Mesothelial cell of epicardium (in vitro differentiated cells): ENCODE measurements around the gene PHF13. TPM values are rescaled to one million over a fixed set of nuclear protein-coding genes. Genes with fewer than 3 reads are reported as not detected.
"Not testable (repeated sequence)": the region's sequence is repeated elsewhere in the genome, so short reads cannot be mapped to it uniquely, and the experiment has no call there.

Source experiments
- DNase-seq, 2 experiments: peaks; one replicate each; pipeline ENCODE4 v3.0.0; 2021; ENCODE audit warnings: low spot score in 2 of 2; ENCODE audit not compliant: unreplicated experiment in 2 of 2
- H3K27ac Mint-ChIP-seq: 2 replicates; pipeline ENCODE4 v1.8.0; 2021; ENCODE audit warnings: mixed read lengths
- H3K27me3 Mint-ChIP-seq: 2 replicates; pipeline ENCODE4 v1.8.0; 2021; ENCODE audit warnings: low read depth, mixed read lengths
- H3K36me3 Mint-ChIP-seq: 2 replicates; pipeline ENCODE4 v1.8.0; 2021; ENCODE audit warnings: mixed read lengths
- H3K4me1 Mint-ChIP-seq: 2 replicates; pipeline ENCODE4 v1.8.0; 2021; ENCODE audit warnings: mixed read lengths
- H3K4me3 Mint-ChIP-seq: 2 replicates; pipeline ENCODE4 v1.8.0; 2021; ENCODE audit warnings: mild to moderate bottlenecking, moderate library complexity, mixed read lengths
- H3K9me3 Mint-ChIP-seq: 2 replicates; pipeline ENCODE4 v1.8.0; 2021; ENCODE audit warnings: mixed read lengths
- total RNA-seq: library from RNA; stranded (reverse); gene quantifications from 3 replicates; pipeline ENCODE4 v1.2.1, GENCODE V29; 2021
- TF ChIP-seq, protein P1 (sequence below): fragments of 200-600 bp; sonication (generic); IDR thresholded peaks from one replicate; pipeline ENCODE4 v1.5.0; 2021; ENCODE audit warnings: antibody characterized with exemption; ENCODE audit not compliant: unreplicated experiment

Gene PHF13
- total RNA-seq, 1 donor from 2014 or later, result 34.0 TPM

- no peak for DNase-seq
- Mint-ChIP-seq H3K27me3 (no peaks in the 10 kb centered on the region), H3K4me3 (no peak overlapping the region), H3K27ac (no peak overlapping the region), H3K36me3 (peaks cover 28% of the 10 kb centered on the region), H3K4me1 (no peaks in the 10 kb centered on the region), H3K9me3 (no peaks in the 10 kb centered on the region)
- TF ChIP-seq, protein P1, sequence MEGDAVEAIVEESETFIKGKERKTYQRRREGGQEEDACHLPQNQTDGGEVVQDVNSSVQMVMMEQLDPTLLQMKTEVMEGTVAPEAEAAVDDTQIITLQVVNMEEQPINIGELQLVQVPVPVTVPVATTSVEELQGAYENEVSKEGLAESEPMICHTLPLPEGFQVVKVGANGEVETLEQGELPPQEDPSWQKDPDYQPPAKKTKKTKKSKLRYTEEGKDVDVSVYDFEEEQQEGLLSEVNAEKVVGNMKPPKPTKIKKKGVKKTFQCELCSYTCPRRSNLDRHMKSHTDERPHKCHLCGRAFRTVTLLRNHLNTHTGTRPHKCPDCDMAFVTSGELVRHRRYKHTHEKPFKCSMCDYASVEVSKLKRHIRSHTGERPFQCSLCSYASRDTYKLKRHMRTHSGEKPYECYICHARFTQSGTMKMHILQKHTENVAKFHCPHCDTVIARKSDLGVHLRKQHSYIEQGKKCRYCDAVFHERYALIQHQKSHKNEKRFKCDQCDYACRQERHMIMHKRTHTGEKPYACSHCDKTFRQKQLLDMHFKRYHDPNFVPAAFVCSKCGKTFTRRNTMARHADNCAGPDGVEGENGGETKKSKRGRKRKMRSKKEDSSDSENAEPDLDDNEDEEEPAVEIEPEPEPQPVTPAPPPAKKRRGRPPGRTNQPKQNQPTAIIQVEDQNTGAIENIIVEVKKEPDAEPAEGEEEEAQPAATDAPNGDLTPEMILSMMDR, result no peak
Observed at GRCh38 chr1:6637770-6638169, 24.2 kb downstream of the PHF13 start.

DNA sequence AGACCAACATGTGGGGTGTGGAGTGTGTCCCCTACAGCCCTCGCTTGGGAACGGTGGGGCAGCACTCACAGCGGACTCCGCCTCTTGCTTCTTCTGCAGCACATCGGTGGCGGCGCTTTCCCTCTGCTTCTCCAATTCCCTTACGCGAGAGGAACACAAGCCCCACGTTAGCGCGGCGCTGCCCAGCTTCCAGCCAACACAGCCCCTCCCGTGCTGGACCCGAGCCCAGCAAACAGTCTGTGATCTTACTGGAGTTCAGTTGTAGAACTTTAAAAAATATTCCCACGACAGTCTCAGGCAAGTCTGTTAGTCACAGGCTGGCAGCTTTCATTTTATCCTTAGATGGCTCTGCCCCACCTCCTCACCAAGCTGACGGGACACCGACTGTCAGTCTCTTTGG, 24.7 kb downstream of the PHF13 start:
- Mint-ChIP-seq H3K36me3 (peaks cover 26% of the 10 kb centered on the region), H3K27ac (no peak overlapping the region), H3K27me3 (no peaks in the 10 kb centered on the region), H3K4me3 (no peak overlapping the region), H3K9me3 (no peaks in the 10 kb centered on the region), H3K4me1 (no peaks in the 10 kb centered on the region)
- no peak for DNase-seq
- TF ChIP-seq, protein P1, result no peak

GRCh38 chr1:6640867-6641266, 27.3 kb downstream of the PHF13 start:
- H3K27me3 Mint-ChIP-seq, H3K4me1 Mint-ChIP-seq, DNase-seq, H3K9me3 Mint-ChIP-seq, H3K27ac Mint-ChIP-seq, H3K4me3 Mint-ChIP-seq: not testable (repeated sequence)
- peaks cover 33% of the 10 kb centered on the region for H3K36me3 Mint-ChIP-seq

GRCh38 chr1:6645018-6645417, 31.5 kb downstream of the PHF13 start:
- peaks cover 22% of the 10 kb centered on the region for H3K36me3 Mint-ChIP-seq
- H3K4me3 Mint-ChIP-seq, result no peak overlapping the region
- TF ChIP-seq, protein P1, result no peak
- no peaks in the 10 kb centered on the region for H3K4me1 Mint-ChIP-seq
- H3K27ac Mint-ChIP-seq, result no peak overlapping the region
- no peaks in the 10 kb centered on the region for H3K9me3 Mint-ChIP-seq
- DNase-seq, result no peak
- no peaks in the 10 kb centered on the region for H3K27me3 Mint-ChIP-seq

DNA sequence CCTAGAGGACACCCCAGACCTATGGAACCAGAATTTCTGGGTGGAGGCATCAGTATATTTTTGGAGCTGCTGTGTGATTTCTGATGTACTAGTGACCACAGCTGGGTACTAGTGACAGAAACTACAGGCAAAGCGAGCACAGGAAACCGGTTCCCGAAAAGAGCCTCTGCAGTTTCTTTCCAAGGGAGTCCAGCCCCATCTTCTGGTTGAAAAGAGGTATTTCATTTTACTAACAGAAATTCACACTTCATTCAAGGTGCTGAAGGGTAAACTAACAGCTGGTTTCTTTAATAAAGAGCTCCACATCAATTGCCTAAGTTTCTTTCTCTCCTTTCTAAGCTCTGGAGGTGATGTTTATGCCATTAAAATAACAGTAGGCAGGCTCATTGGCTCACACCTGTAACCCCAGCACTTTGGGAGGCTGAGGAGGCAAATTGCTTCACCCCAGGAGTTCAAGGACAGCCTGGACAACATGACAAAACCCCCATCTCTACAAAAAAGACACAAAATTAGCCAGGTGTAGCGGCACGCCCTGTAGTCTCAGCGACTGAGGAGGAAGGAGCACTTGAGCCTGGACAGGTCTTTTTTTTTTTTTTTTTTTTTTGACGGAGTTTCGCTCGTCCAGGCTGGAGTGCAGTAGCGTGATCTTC, 33.1 kb downstream of the PHF13 start:
- H3K27me3 Mint-ChIP-seq, result no peaks in the 10 kb centered on the region
- H3K36me3 Mint-ChIP-seq, result peaks cover 23% of the 10 kb centered on the region
- no peak for DNase-seq
- H3K4me3 Mint-ChIP-seq, result no peak overlapping the region
- H3K4me1 Mint-ChIP-seq, result no peaks in the 10 kb centered on the region
- TF ChIP-seq, protein P1, result peak; percentile 68
- H3K27ac Mint-ChIP-seq, result no peak overlapping the region
- H3K9me3 Mint-ChIP-seq, result no peaks in the 10 kb centered on the region

GRCh38 chr1:6648556-6648955, 35.0 kb downstream of the PHF13 start:
- TF ChIP-seq, protein P1, result no peak

More at GRCh38 chr1:6648556-6648955, 35.0 kb downstream of the PHF13 start:
- DNase-seq, result no peak
- Mint-ChIP-seq H3K4me3 (no peak overlapping the region), H3K4me1 (no peaks in the 10 kb centered on the region), H3K27me3 (no peaks in the 10 kb centered on the region), H3K9me3 (no peaks in the 10 kb centered on the region), H3K27ac (no peak overlapping the region), H3K36me3 (peaks cover 20% of the 10 kb centered on the region)
